Mucosa of descending colon (tissue), 3 donors: Measurements from ENCODE around the gene NFIB. TPM values are rescaled to one million over a fixed set of nuclear protein-coding genes. Genes with fewer than 3 reads are reported as not detected.
A peak's percentile ranks its signal among the peaks of the same experiment; 100 is the strongest.

Experiments
- ATAC-seq: fragments of 200-7000 bp; cut with Tn5 transposase; one replicate; pipeline ENCODE4 v1.9.1; 2020; ENCODE audit warnings: mild to moderate bottlenecking, moderate library complexity
- DNase-seq, 3 donors: peaks; one replicate each; pipeline ENCODE4 v3.0.0-alpha.2; 2020
- H3K36me3 ChIP-seq: fragments of 200-600 bp; one replicate; pipeline ENCODE4 v1.8.0; 2021; ENCODE audit warnings: low read depth, mild to moderate bottlenecking
- H3K4me1 ChIP-seq: fragments of 200-600 bp; one replicate; pipeline ENCODE4 v1.8.0; 2021; ENCODE audit warnings: low read depth, mild to moderate bottlenecking
- H3K4me3 ChIP-seq: fragments of 200-600 bp; one replicate; pipeline ENCODE4 v1.8.0; 2021; ENCODE audit warnings: mild to moderate bottlenecking
- H3K9me3 ChIP-seq: fragments of 200-600 bp; one replicate; pipeline ENCODE4 v1.8.0; 2021; ENCODE audit warnings: mild to moderate bottlenecking
- CTCF ChIP-seq: fragments of 200-600 bp; IDR thresholded peaks from one replicate; pipeline ENCODE4 v1.8.0; 2022; ENCODE audit warnings: antibody characterized with exemption, mild to moderate bottlenecking
- intact Hi-C, 2 donors: fragments of 100-400 bp; cut with DNase I in 1 of 2; cut with micrococcal nuclease in 1 of 2; formaldehyde crosslinking; loops; one replicate each; pipeline versions ENCODE4 v1.11.0 to v1.11.1; 2022; cut with DNase I, micrococcal nuclease
- total RNA-seq, 3 donors: library from RNA; stranded (reverse); fragmentation: NEBNext Ultra II Directional in 2 of 3; extraction: Animal tissue kit (Norgen Biotek cat#: 25700) in 2 of 3; gene quantifications; one replicate each; pipeline versions ENCODE4 v1.2.1 to v1.2.4, GENCODE V29; 2021 to 2023
- donor health status: DM: no; HTN: no; CAD: no; lungs with moderate emphysema.
- donor health status: DM: no; HTN: no; CAD: no.
- donor health status: DM: no; HTN: yes; CAD: no.

Gene NFIB
- total RNA-seq, 3 donors from 2014 or later, result 59.7 to 85.5 (median 62.6) TPM

- DNase-seq (no peak), ATAC-seq (no peak)
- intact Hi-C loops, result no loop called here
- H3K4me1 ChIP-seq, result no peaks in the 10 kb centered on the region
- H3K4me3 ChIP-seq, result no peak overlapping the region
- H3K36me3 ChIP-seq, result no peaks in the 10 kb centered on the region
- H3K9me3 ChIP-seq, result no peaks in the 10 kb centered on the region
- no peak for TF ChIP-seq CTCF
Measured at GRCh38 chr9:14263707-14264483, 50.0 kb downstream of the NFIB start.

- no peaks in the 10 kb centered on the region for H3K9me3 ChIP-seq
- DNase-seq, result no peak
- H3K4me1 ChIP-seq, result no peaks in the 10 kb centered on the region
- intact Hi-C loops, result no loop called here
- no peak for TF ChIP-seq CTCF
- ATAC-seq, result no peak
- H3K4me3 ChIP-seq, result no peak overlapping the region
- no peaks in the 10 kb centered on the region for H3K36me3 ChIP-seq
Measured at GRCh38 chr9:14262827-14263226, 51.1 kb downstream of the NFIB start.

GRCh38 chr9:14261616-14262015, 52.3 kb downstream of the NFIB start:
- intact Hi-C loops, result no loop called here
- DNase-seq, result no peak
- Histone ChIP-seq H3K36me3 (no peaks in the 10 kb centered on the region), H3K9me3 (no peaks in the 10 kb centered on the region), H3K4me1 (no peaks in the 10 kb centered on the region), H3K4me3 (no peak overlapping the region)
- TF ChIP-seq CTCF, result no peak
- no peak for ATAC-seq

GRCh38 chr9:14260101-14260500, 53.8 kb downstream of the NFIB start:
- H3K4me1 ChIP-seq, result no peaks in the 10 kb centered on the region
- ATAC-seq, result peak; percentile 72
- intact Hi-C loops, result no loop called here
- H3K36me3 ChIP-seq, result no peaks in the 10 kb centered on the region
- H3K4me3 ChIP-seq, result no peak overlapping the region
- no peak for TF ChIP-seq CTCF
- no peak for DNase-seq
- no peaks in the 10 kb centered on the region for H3K9me3 ChIP-seq

GRCh38 chr9:14258660-14259239, 55.2 kb downstream of the NFIB start:
- TF ChIP-seq CTCF, result no peak
- intact Hi-C loops, result no loop called here
- H3K36me3 ChIP-seq, result no peaks in the 10 kb centered on the region
- ATAC-seq, result no peak
- DNase-seq, result no peak
- H3K4me3 ChIP-seq, result no peak overlapping the region
- H3K9me3 ChIP-seq, result no peaks in the 10 kb centered on the region
- H3K4me1 ChIP-seq, result no peaks in the 10 kb centered on the region
